ENCODE data around the gene MACROD1.

The MACROD1 gene, protein sequence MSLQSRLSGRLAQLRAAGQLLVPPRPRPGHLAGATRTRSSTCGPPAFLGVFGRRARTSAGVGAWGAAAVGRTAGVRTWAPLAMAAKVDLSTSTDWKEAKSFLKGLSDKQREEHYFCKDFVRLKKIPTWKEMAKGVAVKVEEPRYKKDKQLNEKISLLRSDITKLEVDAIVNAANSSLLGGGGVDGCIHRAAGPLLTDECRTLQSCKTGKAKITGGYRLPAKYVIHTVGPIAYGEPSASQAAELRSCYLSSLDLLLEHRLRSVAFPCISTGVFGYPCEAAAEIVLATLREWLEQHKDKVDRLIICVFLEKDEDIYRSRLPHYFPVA

DNA sequence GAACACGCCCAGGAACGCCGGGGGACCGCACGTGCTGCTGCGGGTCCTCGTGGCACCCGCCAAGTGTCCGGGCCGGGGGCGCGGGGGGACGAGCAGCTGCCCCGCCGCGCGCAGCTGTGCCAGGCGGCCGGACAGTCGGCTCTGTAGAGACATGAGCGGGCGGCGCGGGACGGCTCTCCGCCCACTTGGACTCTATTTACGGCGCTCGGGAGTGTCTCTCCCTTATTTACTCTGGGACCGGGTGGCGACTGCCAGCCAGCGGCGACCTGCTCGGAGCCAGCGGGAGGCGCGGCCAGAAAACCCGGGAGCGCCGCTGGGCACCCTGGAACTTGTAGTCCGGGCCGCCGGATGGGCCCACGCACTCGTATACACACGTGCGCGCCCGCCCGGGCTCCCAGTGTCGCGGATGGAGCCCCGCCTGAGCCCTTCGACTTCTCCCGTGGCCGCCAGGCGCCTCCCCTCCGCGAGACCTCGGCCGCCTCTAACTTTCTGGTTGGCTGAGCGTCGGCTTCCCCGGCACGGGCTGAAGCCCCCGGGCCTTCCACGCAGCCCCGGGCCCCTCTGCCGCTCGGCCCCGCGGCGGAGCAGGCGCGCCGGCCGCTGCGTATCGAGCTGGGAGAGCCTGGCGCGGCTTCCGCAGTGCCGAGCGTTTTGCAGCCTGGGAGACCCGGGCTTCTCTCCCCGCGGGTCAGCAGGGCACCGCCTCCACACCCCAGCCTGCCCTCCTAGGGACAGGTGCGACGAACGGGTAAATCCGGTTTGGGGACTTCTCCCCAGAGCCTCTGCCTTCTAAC, at the start of gene MACROD1:
MACROD1 (minus strand) TSS at position 272 of the 794 bp plus-strand sequence; CDS start at position 153, 119 bp downstream.
- H3K27me3 ChIP-seq (ENCODE audit: control insufficient read depth in 5 of 5, insufficient read depth in 4 of 5, low read length in 5 of 5), result no peaks in the 10 kb centered on the region
- H3K36me3 ChIP-seq (ENCODE audit: control insufficient read depth in 5 of 5, insufficient read depth in 5 of 5, low read length in 5 of 5), result peaks cover 0 to 4% (median 0%) of the 10 kb centered on the region in 5 donors
- H3K9me3 ChIP-seq (ENCODE audit: control insufficient read depth in 5 of 5, low read length in 5 of 5), result no peaks in the 10 kb centered on the region
- H3K9ac ChIP-seq (ENCODE audit: low read length in 5 of 5), result peak within 1 kb of the TSS in 4 of 5 donors; percentile 63 to 81 (median 78)
- H3K4me1 ChIP-seq (ENCODE audit: control insufficient read depth in 5 of 5, insufficient read depth in 5 of 5, low read length in 5 of 5), result peaks cover 3 to 24% (median 20%) of the 10 kb centered on the region in 5 donors
- H3K4me3 ChIP-seq (ENCODE audit: low read depth in 1 of 5, low read length in 5 of 5), result peak within 1 kb of the TSS; percentile 65 to 80 (median 74)
- H3K27ac ChIP-seq (ENCODE audit: low read depth, low read length), result no peak within 1 kb of the TSS

DNA sequence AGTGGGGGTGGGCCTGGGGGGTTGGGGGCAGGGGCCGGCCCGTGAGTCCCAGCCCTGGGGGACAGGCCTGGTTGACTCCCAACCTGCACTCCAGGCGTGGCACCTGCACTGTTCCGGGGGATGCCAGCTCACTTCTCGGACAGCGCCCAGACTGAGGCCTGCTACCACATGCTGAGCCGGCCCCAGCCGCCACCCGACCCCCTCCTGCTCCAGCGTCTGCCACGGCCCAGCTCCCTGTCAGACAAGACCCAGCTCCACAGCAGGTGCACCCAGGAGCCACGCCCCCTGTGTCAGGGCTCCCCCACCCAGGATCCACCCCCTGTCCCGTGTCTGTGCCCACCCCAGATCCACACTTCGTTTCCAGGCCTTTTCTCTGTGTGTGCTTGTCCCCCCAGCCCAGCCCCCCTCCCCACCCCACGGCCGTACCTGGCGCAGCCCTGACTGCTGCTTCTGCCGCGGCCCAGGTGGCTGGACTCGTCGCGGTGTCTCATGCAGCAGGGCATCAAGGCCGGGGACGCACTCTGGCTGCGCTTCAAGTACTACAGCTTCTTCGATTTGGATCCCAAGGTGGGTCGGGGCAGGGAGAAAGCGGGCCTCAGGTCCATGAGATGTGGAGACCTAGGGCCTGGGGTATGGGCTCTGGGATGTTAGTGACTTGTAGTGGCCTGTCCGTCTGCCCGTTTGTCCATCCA, 45.4 kb upstream of the MACROD1 start:
- no peak overlapping the region for H3K9ac ChIP-seq (ENCODE audit: low read length in 5 of 5)
- no peak overlapping the region for H3K27ac ChIP-seq (ENCODE audit: low read depth, low read length)
- H3K4me3 ChIP-seq (ENCODE audit: low read depth in 1 of 5, low read length in 5 of 5), result no peak overlapping the region

DNA sequence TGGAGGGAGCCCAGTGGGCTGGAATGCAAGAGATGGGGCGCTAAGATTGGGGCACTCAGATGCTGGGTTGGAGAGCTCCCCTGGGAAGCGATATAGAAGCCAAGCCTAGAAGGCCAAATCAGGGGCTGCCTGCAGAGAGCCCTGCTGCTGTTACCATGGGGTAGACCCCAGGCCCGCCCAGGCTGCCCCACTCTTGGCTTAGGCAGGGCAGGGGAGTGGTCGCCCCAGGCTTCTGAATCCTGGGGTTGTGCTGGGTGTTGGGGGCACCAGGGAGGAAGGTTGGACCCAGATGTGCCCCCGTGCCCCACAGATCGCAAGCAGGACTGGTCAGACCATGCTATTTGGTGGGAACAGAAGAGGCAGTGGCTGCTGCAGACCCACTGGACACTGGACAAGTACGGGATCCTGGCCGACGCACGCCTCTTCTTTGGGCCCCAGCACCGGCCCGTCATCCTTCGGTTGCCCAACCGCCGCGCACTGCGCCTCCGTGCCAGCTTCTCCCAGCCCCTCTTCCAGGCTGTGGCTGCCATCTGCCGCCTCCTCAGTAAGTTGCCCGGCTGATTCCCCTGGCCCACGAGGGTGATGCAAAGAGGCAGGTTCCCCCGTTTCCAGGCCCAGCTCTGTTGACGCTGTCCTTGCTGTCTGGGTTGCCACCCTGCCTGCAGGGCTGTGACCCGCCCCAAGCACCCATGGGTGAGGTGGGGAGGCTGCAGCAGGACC, 44.5 kb upstream of the MACROD1 start:
- H3K9me3 ChIP-seq (ENCODE audit: control insufficient read depth in 5 of 5, low read length in 5 of 5), result no peaks in the 10 kb centered on the region
- H3K4me1 ChIP-seq (ENCODE audit: control insufficient read depth in 5 of 5, insufficient read depth in 5 of 5, low read length in 5 of 5), result peaks cover 0 to 38% (median 23%) of the 10 kb centered on the region in 5 donors
- no peak overlapping the region for H3K9ac ChIP-seq (ENCODE audit: low read length in 5 of 5)
- H3K36me3 ChIP-seq (ENCODE audit: control insufficient read depth in 5 of 5, insufficient read depth in 5 of 5, low read length in 5 of 5), result peaks cover 0 to 30% (median 11%) of the 10 kb centered on the region in 5 donors
- no peak overlapping the region for H3K27ac ChIP-seq (ENCODE audit: low read depth, low read length)
- no peaks in the 10 kb centered on the region for H3K27me3 ChIP-seq (ENCODE audit: control insufficient read depth in 5 of 5, insufficient read depth in 4 of 5, low read length in 5 of 5)
- H3K4me3 ChIP-seq (ENCODE audit: low read depth in 1 of 5, low read length in 5 of 5), result no peak overlapping the region

More for the DNA sequence above, 45.4 kb upstream of the MACROD1 start:
- H3K9me3 ChIP-seq (ENCODE audit: control insufficient read depth in 5 of 5, low read length in 5 of 5), result no peaks in the 10 kb centered on the region
- peaks cover 0 to 30% (median 18%) of the 10 kb centered on the region in 5 donors for H3K4me1 ChIP-seq (ENCODE audit: control insufficient read depth in 5 of 5, insufficient read depth in 5 of 5, low read length in 5 of 5)
- H3K36me3 ChIP-seq (ENCODE audit: control insufficient read depth in 5 of 5, insufficient read depth in 5 of 5, low read length in 5 of 5), result peaks cover 0 to 25% (median 8%) of the 10 kb centered on the region in 5 donors
- no peaks in the 10 kb centered on the region for H3K27me3 ChIP-seq (ENCODE audit: control insufficient read depth in 5 of 5, insufficient read depth in 4 of 5, low read length in 5 of 5)

DNA sequence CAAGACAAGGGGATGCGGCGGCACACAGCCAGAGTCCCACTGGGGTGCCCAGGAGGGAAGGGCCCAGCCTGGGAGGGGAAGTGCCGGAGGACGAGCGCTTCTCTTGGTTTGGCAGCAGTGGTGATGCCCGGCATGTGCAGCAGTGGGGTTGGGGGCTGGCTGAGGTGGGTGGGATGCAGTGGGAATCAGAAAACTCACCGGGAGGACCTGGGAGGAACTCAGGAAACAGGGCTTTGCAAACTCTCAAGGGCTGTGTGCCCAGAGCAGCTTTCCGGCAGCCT, 43.6 kb upstream of the MACROD1 start:
- Histone ChIP-seq H3K27me3 (ENCODE audit: control insufficient read depth in 5 of 5, insufficient read depth in 4 of 5, low read length in 5 of 5) (no peaks in the 10 kb centered on the region), H3K4me3 (ENCODE audit: low read depth in 1 of 5, low read length in 5 of 5) (peak overlapping the region in 1 of 5 donors; percentile 66), H3K9ac (ENCODE audit: low read length in 5 of 5) (no peak overlapping the region), H3K9me3 (ENCODE audit: control insufficient read depth in 5 of 5, low read length in 5 of 5) (no peaks in the 10 kb centered on the region), H3K27ac (ENCODE audit: low read depth, low read length) (no peak overlapping the region), H3K4me1 (ENCODE audit: control insufficient read depth in 5 of 5, insufficient read depth in 5 of 5, low read length in 5 of 5) (peaks cover 0 to 42% (median 27%) of the 10 kb centered on the region in 5 donors), H3K36me3 (ENCODE audit: control insufficient read depth in 5 of 5, insufficient read depth in 5 of 5, low read length in 5 of 5) (peaks cover 0 to 31% (median 11%) of the 10 kb centered on the region in 5 donors)

DNA sequence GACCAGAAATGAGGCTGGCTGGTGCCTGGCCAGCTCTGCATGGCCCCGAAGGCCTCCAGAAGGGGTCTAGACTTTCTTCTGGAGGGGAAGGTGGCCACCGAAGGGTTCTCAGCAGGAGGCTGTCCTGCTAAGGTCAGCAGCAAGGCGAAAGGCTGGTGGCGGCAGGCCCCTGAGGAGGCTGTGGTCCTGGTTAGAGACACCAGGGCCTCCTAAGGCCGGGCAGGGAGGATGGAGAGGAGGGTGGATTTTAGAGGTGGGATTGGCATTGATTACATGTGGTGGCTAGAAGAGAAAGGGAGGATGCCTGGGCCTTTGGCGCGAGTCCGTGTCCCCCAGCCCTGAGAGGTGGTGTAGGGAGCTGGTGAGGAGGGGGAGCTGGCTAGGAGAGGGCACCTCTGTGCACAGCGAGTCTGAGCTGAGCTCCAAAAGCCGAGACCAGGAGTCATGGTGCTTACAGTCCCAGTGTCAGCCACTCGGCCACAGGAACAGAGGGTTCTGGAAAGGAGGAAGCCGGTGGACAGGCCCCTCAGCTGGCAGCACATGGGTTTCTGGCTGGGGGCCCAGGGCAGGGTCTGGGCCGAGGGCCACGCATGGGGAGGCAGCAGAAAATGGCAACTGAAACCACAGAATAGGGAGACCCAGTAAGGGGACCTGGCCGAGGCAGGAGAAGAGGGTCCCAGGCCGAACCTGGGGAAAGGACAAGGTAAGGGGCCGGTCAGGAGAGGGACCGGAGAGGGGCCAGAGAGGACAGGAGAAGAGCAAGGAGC, 43.1 kb upstream of the MACROD1 start:
- H3K4me3 ChIP-seq (ENCODE audit: low read depth in 1 of 5, low read length in 5 of 5), result peak overlapping the region in 1 of 5 donors; percentile 66
- H3K9me3 ChIP-seq (ENCODE audit: control insufficient read depth in 5 of 5, low read length in 5 of 5), result no peaks in the 10 kb centered on the region
- peaks cover 0 to 47% (median 32%) of the 10 kb centered on the region in 5 donors for H3K4me1 ChIP-seq (ENCODE audit: control insufficient read depth in 5 of 5, insufficient read depth in 5 of 5, low read length in 5 of 5)
- peak overlapping the region in 1 of 5 donors; percentile 85 for H3K9ac ChIP-seq (ENCODE audit: low read length in 5 of 5)
- peak overlapping the region; percentile 54 for H3K27ac ChIP-seq (ENCODE audit: low read depth, low read length)
- H3K27me3 ChIP-seq (ENCODE audit: control insufficient read depth in 5 of 5, insufficient read depth in 4 of 5, low read length in 5 of 5), result no peaks in the 10 kb centered on the region
- peaks cover 0 to 35% (median 15%) of the 10 kb centered on the region in 5 donors for H3K36me3 ChIP-seq (ENCODE audit: control insufficient read depth in 5 of 5, insufficient read depth in 5 of 5, low read length in 5 of 5)

DNA sequence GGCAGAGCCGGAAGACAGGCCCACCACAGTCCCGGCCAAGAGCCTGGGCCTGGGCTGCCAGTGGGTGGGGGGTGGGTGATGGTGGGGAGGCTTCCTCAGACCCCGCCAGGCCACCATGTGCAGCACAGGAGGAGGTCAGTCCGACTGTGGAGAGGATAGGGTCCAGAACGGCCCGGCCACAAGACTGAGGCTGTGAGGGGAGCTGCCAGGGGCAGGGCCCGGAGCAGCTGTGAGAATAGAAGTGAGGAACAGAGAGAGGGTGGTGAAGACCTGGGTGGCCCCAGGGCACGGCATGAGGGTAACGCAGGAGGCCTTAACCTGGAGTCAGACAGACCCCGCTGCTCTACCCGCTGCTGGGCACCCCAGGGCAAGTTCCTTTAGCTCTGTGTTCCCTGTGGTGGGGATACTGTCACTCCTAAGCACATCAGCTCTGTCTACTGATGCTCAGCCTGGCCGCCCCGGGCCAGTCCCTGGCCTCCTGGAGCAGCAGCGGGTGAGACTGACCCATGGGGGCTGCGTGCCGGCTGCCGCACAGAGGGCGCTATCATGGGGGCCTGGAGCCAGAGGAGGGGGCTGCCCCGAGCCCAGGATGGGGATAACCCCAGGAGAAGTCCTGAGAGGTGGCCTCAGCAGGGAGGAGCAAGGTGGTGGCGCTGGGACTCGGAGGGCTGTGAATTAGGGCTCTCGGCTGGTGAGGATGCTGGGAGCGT, 42.3 kb upstream of the MACROD1 start:
- H3K27me3 ChIP-seq (ENCODE audit: control insufficient read depth in 5 of 5, insufficient read depth in 4 of 5, low read length in 5 of 5), result no peaks in the 10 kb centered on the region
- H3K36me3 ChIP-seq (ENCODE audit: control insufficient read depth in 5 of 5, insufficient read depth in 5 of 5, low read length in 5 of 5), result peaks cover 0 to 43% (median 23%) of the 10 kb centered on the region in 5 donors
- peak overlapping the region in 4 of 5 donors; percentile 55 to 85 (median 73) for H3K9ac ChIP-seq (ENCODE audit: low read length in 5 of 5)
- H3K4me1 ChIP-seq (ENCODE audit: control insufficient read depth in 5 of 5, insufficient read depth in 5 of 5, low read length in 5 of 5), result peaks cover 0 to 47% (median 32%) of the 10 kb centered on the region in 5 donors
- no peaks in the 10 kb centered on the region for H3K9me3 ChIP-seq (ENCODE audit: control insufficient read depth in 5 of 5, low read length in 5 of 5)
- H3K4me3 ChIP-seq (ENCODE audit: low read depth in 1 of 5, low read length in 5 of 5), result peak overlapping the region in 4 of 5 donors; percentile 59 to 67 (median 64)
- peak overlapping the region; percentile 54 for H3K27ac ChIP-seq (ENCODE audit: low read depth, low read length)

DNA sequence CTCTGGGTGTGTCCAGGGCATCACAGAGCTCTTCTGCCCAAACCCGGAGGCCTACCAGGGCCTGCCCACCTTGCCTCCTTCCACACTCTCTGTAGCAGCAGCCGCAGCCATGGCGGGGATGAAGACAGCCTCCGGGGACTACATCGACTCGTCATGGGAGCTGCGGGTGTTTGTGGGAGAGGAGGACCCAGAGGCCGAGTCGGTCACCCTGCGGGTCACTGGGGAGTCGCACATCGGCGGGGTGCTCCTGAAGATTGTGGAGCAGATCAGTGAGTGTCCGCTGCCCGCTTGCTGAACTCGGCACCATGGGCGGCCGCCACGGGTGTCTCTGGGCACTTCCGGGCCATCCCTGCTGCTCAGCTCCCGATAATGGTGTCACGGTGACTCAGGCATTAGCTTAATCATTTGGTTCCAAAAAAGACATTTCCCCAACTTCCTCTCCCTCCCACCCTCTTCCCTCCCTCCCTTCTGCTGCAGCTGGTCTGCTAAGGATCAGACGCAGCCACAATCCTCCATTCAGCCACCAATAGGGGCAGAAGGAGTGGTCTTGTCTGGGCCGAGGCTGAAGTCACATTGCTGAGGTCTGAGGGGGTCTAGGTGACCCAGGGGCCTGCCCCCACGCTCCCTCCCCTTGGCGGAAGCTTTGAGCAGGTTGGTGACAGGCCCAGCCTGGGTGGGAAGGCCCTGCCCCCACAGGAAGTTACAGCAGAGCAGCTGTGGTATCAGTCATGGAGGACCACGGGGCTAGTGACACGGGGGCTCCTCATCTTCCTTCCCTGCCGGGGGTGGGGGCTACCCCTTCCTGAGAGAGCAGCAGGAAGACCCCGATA, 41.6 kb upstream of the MACROD1 start:
- peaks cover 0 to 47% (median 32%) of the 10 kb centered on the region in 5 donors for H3K4me1 ChIP-seq (ENCODE audit: control insufficient read depth in 5 of 5, insufficient read depth in 5 of 5, low read length in 5 of 5)
- H3K36me3 ChIP-seq (ENCODE audit: control insufficient read depth in 5 of 5, insufficient read depth in 5 of 5, low read length in 5 of 5), result peaks cover 0 to 48% (median 30%) of the 10 kb centered on the region in 5 donors
- H3K9me3 ChIP-seq (ENCODE audit: control insufficient read depth in 5 of 5, low read length in 5 of 5), result no peaks in the 10 kb centered on the region
- H3K27ac ChIP-seq (ENCODE audit: low read depth, low read length), result peak overlapping the region; percentile 75
- no peaks in the 10 kb centered on the region for H3K27me3 ChIP-seq (ENCODE audit: control insufficient read depth in 5 of 5, insufficient read depth in 4 of 5, low read length in 5 of 5)
- peak overlapping the region in 4 of 5 donors; percentile 72 to 85 (median 79) for H3K9ac ChIP-seq (ENCODE audit: low read length in 5 of 5)
- peak overlapping the region; percentile 59 to 67 (median 63) for H3K4me3 ChIP-seq (ENCODE audit: low read depth in 1 of 5, low read length in 5 of 5)

Data from subcutaneous abdominal adipose tissue (tissue), 5 donors.